ENCODE measurements around the gene ADGRV1. TPM values are rescaled to one million over a fixed set of nuclear protein-coding genes. Genes with fewer than 3 reads are reported as not detected.

The ADGRV1 gene
- total and polyA plus RNA-seq, 9 of the 15 experiments (the other 6 are each of a cell fraction or from before 2014, with no cell fraction given), result 21.7 to 156 (median 58.2) TPM

DNA sequence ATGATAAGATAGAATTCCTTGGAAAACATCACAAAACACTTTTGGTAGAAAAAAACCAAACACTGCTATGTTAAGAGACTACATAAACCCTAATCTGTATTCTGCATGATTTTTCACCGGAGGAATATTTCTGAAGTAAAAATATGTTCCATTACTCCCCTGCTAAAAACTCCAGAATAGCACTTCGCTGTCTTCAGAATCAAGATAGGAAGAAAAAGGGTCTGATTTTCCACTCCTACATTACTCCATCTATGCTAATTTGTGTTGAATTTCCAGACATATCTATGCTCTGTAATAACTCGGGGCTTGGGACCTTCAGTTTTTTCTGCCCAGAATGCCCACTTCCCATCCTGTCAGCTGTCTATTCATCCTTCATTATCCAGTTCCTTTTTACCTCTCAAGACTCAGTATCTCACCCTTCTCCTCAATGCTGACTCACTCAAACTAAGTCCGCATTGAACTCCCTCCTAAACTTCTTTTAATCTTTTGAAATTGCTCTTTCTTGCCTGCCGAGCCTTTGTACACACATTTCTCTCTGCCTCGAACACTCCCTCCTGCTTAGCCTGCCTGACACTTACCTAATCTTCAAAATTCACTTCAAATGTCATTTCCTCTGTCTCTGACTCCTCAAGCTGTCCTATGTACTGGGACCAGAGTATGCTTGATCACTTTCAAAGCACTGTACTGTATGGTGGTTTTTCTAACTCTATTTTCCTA lies 653.6 kb downstream of the ADGRV1 start (continued):
- TF ChIP-seq NR1H2 (CRISPR knock-in tag; IDR thresholded peaks at IDR 0.05), result no peak
- no peak for TF ChIP-seq HDGF (IDR thresholded peaks at IDR 0.05)
- TF ChIP-seq, protein P1, sequence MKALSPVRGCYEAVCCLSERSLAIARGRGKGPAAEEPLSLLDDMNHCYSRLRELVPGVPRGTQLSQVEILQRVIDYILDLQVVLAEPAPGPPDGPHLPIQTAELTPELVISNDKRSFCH (CRISPR knock-in tag; IDR thresholded peaks at IDR 0.05), result no peak
- TF ChIP-seq, protein P1 (tag; IDR thresholded peaks at IDR 0.05), result no peak
- peak; percentile 62; the same call in 1 of the 2 replicates for TF ChIP-seq DPF2 (IDR thresholded peaks at IDR 0.05)
- TF ChIP-seq, protein P2, sequence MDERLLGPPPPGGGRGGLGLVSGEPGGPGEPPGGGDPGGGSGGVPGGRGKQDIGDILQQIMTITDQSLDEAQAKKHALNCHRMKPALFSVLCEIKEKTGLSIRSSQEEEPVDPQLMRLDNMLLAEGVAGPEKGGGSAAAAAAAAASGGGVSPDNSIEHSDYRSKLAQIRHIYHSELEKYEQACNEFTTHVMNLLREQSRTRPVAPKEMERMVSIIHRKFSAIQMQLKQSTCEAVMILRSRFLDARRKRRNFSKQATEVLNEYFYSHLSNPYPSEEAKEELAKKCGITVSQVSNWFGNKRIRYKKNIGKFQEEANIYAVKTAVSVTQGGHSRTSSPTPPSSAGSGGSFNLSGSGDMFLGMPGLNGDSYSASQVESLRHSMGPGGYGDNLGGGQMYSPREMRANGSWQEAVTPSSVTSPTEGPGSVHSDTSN (CRISPR knock-in tag; IDR thresholded peaks at IDR 0.05; ENCODE audit: low read depth), result no peak
- TF ChIP-seq, protein P2 (tag; conservative IDR thresholded peaks at IDR 0.05; ENCODE audit: low read depth), result no peak
- TF ChIP-seq IRF2 (CRISPR knock-in tag; IDR thresholded peaks at IDR 0.05), result no peak
- TF ChIP-seq, protein P3, sequence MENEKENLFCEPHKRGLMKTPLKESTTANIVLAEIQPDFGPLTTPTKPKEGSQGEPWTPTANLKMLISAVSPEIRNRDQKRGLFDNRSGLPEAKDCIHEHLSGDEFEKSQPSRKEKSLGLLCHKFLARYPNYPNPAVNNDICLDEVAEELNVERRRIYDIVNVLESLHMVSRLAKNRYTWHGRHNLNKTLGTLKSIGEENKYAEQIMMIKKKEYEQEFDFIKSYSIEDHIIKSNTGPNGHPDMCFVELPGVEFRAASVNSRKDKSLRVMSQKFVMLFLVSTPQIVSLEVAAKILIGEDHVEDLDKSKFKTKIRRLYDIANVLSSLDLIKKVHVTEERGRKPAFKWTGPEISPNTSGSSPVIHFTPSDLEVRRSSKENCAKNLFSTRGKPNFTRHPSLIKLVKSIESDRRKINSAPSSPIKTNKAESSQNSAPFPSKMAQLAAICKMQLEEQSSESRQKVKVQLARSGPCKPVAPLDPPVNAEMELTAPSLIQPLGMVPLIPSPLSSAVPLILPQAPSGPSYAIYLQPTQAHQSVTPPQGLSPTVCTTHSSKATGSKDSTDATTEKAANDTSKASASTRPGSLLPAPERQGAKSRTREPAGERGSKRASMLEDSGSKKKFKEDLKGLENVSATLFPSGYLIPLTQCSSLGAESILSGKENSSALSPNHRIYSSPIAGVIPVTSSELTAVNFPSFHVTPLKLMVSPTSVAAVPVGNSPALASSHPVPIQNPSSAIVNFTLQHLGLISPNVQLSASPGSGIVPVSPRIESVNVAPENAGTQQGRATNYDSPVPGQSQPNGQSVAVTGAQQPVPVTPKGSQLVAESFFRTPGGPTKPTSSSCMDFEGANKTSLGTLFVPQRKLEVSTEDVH (IDR thresholded peaks at IDR 0.05; ENCODE audit: low read depth, partially characterized antibody), result no peak
- TF ChIP-seq TBP (optimal IDR thresholded peaks at IDR 0.05; ENCODE audit: low read depth, low read length), result no peak
- no peak for TF ChIP-seq SAFB2 (IDR thresholded peaks at IDR 0.05; ENCODE audit: borderline replicate concordance, low read depth, low read length, severe bottlenecking)
- TF ChIP-seq HDAC1 (IDR thresholded peaks at IDR 0.05), result 0 out of 4 replicates have a peak, but pooled peaks of 1 of the 2 experiments have one; percentile 24
- TF ChIP-seq KAT2B (IDR thresholded peaks at IDR 0.05; ENCODE audit: low read depth, low read length), result no peak
- no peak for TF ChIP-seq RFX5 (IDR thresholded peaks at IDR 0.05; ENCODE audit: low read depth, low read length)
- no peak for TF ChIP-seq CREB1 (IDR thresholded peaks at IDR 0.05)
- no peak for TF ChIP-seq CREB1 (CRISPR knock-in tag; IDR thresholded peaks at IDR 0.05)
- no peak for TF ChIP-seq SOX6 (IDR thresholded peaks at IDR 0.05)
- TF ChIP-seq ZNF316 (IDR thresholded peaks at IDR 0.05), result peak; percentile 85
- no peak for TF ChIP-seq ZNF551 (CRISPR knock-in tag; IDR thresholded peaks at IDR 0.05)
- TF ChIP-seq SETDB1 (IDR thresholded peaks at IDR 0.05; ENCODE audit: low read length), result no peak
- no peak for TF ChIP-seq PHB (CRISPR knock-in tag; IDR thresholded peaks at IDR 0.05)
- TF ChIP-seq PHB2 (IDR thresholded peaks at IDR 0.05; ENCODE audit: low read depth), result no peak
- TF ChIP-seq CEBPG (CRISPR knock-in tag; IDR thresholded peaks at IDR 0.05), result no peak
- TF ChIP-seq CEBPG (tag; conservative IDR thresholded peaks at IDR 0.05 in 1 of 2, IDR thresholded peaks at IDR 0.05 in 1 of 2), result no peak
- no peak for TF ChIP-seq SNRNP70 (optimal IDR thresholded peaks at IDR 0.05; ENCODE audit: low read depth, low read length)
- no peak for TF ChIP-seq NRF1 (conservative IDR thresholded peaks at IDR 0.05 in 1 of 2, IDR thresholded peaks at IDR 0.05 in 1 of 2)
- TF ChIP-seq BRF1 (IDR thresholded peaks at IDR 0.05; ENCODE audit: borderline replicate concordance, extremely low read depth, insufficient read length), result no peak

All from K562 (cell line).